GM11168 (cell line): ENCODE results near the gene RPAP3.
"Not testable (repeated sequence)": the region's sequence is repeated elsewhere in the genome, so short reads cannot be mapped to it uniquely, and the experiment has no call there.

Source experiments
- in situ Hi-C: fragments of 300-500 bp; cut with MboI; formaldehyde crosslinking; loops from one replicate; pipeline ENCODE4 v1.12.0; 2022; ENCODE audit warnings: low sequenced_read_pairs; ENCODE audit not compliant: unreplicated experiment

RPAP3 gene

GRCh38 chr12:47698055-47698454 lies 7.8 kb downstream of the RPAP3 start:
- in situ Hi-C loops: no loop called here

- in situ Hi-C loops: no loop called here
Measured at GRCh38 chr12:47689215-47689614, 16.6 kb downstream of the RPAP3 start.

DNA sequence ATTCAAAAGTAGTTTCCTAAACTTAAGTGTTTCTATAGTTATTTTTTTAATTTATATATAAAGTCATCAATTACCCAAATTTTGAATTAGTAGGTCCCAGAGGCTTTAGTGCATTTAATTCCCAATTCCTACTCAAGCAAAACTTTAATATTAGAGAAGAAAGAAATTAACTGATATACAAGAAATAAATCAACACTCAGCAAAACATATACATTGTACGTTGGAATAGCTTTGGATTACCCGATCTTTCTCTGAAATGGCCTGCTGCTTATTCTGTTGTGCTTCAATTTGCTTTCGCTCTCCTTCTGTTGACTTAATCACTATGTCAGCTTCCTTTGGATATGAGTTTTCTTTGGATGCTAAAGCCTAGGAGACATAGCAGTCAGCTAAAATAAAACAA lies 18.2 kb downstream of the RPAP3 start:
- in situ Hi-C loops: no loop called here

DNA sequence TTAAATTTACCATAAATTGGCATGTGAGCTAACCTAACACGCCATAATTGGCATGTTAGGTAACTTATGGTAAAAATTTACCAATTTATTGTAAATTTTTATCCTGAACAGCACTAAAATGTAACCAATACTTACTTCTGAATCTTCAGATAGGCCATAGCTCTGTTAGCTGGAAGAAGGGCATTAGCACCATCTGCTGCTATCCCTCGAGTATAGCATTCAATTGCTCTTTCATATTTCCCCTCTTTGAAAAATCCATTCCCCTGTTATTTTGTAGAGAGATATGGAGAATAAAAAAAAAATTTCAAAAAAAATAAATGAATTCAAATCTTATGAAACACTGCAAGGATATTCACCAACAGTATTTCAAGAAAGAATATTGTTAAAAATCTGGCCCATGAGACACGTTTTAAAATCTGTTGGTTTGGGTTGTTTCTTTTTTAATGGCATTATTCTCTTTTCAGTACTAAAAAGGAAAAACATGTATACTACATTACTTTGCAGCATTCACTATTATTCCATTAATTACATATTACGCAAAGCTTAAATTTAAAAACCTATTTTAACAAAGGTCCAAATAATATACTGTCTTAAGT lies 19.1 kb downstream of the RPAP3 start:
- in situ Hi-C loops: no loop called here

DNA sequence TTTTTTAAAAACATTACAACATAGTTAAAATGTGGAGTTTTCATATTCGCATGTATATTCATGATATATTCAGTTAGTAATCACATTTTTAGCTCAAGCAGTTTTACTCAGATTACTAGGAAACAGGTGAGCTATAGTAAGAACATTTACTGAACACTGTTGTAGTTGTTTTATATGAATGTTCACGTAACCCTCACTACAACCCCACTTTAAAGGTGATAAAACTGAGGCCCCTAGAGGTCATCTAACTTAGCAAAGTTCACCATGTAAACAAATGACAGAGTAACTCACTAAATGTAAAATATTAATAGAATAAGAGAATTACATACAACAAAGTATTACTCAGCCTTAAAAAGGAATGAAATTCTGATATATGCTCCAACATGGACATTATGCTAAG lies 26.0 kb downstream of the RPAP3 start:
- in situ Hi-C loops: no loop called here

DNA sequence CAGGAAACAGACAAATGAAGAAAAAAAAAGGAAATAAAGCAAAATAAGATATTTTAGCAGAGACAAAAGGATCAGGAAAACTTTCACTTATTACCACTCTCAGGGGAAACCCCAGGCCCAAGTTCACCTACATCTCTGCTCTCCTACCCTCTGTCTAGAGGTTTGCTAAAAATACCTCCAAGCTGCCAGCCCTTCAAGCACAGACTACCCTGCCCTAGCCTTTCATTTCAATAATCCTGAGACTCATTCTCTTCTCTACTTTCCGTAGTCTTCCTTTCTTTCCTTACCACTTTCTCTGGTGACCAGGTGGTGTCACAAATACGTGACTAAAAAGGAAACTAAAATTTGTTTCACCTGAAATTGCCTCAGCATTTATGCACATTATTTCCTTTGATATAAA lies 33.8 kb downstream of the RPAP3 start:
- in situ Hi-C loops: no loop called here

GRCh38 chr12:47667935-47668334 lies 37.9 kb downstream of the RPAP3 start:
- in situ Hi-C loops: not testable (repeated sequence)

DNA sequence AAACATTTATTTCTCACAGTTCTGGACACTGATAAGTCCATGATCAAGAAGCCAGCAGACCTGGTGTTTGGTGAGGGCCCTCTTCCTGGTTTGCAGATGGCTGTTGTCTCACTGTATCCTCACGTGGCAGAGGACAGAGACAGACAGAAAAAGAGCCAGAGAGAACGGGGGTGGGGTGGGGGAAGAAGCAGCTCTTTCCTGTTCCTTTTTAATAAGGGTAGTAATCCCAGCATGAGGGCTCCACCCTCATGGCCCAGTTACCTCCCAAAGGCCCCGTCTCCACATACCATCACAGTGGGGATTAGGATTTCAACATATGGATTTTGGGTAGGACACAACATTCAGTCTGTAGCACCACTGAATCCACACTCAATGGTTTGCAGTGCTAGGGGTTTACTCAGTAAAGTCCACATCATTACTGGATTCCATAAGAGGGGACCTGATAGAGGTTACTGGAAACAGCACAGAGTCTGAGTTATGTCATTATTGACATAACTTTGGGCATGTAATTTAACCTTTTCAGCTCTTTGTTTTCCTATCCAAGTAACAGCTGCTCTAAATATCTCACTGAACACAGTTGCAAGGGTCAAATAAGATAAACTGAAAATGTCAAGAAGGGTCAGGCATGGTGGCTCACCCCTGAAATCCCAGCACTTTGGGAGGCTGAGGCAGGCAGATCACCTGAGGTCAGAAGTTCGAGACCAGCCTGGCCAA lies 53.2 kb downstream of the RPAP3 start:
- in situ Hi-C loops: no loop called here

GRCh38 chr12:47651368-47652254 lies 54.2 kb downstream of the RPAP3 start:
- in situ Hi-C loops: no loop called here

DNA sequence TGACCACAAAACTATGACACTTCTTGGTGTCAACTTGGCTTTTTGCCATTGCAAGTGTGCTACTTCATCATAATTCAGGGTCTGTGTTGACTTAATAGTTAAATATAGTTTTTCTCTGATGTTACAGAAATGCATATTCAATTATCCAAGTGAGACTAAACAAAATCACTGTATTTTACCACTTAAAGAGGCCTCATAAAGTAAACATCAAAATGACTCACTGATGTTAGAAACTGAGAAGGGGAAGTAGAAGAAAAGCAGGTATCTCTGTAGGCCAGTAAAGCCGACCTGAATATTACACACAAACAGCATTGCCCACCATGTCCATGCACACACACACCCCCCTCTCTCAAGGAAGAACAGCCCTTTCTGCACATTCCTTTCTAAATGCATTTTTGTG lies 55.4 kb downstream of the RPAP3 start:
- in situ Hi-C loops: no loop called here

DNA sequence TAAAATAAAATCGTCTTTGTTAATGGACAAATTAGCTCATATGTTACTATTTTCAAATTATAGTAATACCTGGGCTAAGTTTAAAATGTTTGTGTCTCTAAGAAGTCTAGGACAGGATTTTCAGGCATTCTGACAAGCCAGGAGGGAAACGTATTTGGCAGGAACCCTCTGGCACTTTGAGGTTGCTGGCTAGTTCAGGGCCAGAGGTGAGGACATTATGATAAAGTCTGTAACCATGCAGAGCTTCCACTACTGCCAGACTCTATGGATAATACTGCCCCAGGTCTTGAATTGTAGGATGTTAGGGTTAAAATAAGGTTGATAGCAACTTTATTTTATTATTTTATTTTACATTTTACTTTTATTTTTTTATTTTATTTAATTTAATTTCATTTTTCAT lies 56.4 kb downstream of the RPAP3 start:
- in situ Hi-C loops: no loop called here

DNA sequence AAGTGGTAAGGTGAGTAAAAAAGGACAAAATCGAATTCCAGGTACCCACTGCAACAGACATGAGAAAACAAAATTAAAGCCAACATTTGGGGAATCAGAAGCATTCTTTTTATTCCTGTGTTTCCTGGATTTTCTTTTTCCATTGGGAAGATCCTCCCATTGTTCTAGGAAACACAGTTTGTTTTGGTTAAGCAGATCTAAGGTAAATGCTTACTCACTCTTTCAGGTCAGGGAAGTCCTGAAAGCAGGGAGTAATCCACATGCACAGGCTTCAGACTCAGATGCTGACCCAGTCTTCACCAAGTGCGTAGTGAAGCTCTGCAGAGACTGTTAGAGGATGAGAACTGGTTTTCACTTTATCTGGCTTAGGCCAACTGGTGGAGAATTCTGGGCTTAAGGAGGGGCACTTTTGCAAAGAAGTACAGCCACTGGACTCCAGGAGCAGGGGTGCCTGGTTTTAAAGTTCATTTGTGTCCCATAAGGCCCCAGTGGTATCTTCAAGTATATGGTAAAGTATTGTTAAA lies 57.7 kb downstream of the RPAP3 start:
- in situ Hi-C loops: no loop called here

DNA sequence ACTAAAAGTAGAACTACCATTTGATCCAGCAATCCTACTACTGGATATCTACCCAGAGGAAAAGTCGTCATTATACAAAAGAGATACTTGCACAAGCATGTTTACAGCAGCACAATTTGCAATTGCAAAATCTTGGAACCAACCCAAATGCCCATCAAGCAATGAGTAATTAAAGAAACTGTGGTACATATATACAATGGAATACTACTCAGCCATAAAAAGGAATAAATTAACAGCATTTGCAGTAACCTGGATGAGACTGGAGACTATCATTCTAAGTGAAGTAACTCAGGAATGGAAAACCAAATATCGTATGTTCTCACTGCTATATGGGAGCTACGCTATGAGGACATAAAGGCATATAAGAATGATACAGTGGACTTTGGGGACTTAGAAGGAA lies 63.5 kb downstream of the RPAP3 start:
- in situ Hi-C loops: not testable (repeated sequence)

DNA sequence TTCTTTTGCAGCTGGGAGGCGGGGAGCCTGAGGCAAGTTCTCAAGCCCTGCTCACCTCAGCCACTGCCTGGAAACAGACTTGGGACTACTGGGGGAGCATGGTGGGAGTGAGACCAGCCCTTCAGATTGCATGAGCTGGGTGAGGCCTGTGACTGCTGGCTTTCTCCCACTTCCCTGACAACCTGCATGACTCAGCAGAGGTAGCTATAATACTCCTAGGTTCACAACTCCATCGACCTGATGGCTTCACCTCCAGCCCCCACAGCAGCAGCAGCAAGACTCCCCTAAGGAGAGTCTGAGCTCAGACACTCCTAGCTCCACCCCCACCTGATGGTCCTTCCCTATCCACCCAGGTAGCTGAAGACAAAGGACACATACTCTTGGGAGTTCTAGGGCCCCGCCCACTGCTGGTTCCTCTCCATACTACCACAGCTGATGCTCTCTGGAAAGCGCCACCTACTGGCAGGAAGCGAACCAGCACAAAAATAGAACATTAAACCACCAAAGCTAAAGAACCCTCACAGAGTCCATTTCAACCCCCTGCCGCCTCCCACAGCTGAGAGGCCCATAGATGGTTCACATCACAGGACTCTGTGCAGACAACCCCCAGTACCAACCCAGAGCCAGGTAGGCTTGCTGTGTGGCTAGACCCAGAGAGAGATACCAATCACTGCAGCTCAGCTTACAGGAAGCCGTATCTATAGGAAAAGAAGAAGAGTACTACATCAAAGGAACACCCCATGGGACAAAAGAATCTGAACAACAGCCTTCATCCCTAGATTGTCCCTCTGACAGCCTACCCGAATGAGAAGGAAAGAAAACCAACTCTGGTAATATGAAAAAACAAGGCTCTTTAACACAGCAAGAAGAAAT lies 68.7 kb downstream of the RPAP3 start:
- in situ Hi-C loops: no loop called here

DNA sequence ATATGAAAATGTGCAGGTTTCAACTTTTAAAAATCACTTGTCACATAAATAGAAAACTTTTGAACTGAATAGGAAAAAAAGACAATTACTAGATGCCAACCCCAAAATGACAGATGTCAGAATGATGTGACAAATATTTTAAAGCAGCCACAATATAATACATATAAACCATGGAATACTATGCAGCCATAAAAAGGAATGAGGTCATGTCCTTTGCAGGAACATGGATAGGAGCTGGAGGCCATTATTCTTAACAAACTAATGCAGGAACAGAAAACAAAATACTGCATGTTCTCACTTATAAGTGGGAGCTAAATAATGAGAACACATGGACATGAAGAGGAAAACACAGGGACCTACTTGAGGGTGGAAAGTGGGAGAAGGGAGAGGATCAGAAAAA lies 70.1 kb downstream of the RPAP3 start:
- in situ Hi-C loops: not testable (repeated sequence)

DNA sequence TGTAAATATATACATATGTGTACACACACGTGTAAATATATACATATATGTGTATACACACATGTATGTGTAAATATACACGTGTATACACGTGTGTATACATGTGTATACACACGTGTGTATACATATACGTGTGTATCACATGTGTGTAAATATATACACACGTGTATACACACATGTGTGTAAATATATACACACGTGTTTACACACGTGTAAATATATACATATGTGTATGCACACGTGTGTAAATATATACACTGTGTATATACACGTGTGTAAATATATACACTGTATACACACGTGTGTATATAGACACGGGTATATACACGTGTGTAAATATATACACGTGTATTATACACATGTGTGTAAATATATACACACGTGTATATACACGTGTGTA lies 71.7 kb downstream of the RPAP3 start:
- in situ Hi-C loops: no loop called here

DNA sequence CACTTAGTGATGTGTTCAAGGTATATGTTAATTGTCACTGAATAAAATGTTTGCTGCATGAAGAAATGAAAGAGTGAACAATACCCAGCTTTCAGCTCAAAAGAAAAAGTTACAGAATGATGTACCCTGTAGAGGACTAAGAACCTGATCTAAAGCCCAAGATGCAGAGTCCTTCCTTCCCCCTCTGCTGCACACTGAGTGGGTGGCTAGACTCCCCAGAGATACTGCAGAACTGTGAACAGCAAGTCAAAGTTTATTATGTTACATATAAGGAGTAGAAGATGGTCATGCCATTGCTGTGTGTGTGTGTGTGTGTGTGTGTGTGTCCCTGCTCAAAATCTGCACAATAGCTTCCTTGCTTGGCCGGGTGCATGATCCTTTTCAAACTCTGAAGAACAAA lies 83.9 kb downstream of the RPAP3 start:
- in situ Hi-C loops: no loop called here

DNA sequence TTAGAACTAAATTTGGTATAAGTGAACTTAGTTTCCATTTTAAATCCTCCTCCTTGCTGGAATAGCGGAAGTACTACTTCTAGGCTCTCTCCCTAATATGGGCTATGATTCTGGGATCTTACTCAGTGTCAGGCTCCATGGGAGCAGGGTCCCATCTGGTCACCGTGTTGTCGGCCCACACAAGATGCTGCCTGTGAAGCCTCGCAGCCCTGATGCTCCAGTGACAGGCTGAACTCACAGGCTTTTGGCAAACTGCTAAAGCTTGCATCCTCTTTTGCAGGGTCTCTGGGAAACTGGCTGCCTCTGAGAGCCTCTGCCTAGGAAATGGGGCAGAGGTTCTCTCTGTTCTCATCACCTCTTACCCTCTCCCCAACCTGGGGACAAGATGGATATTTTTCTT lies 88.4 kb downstream of the RPAP3 start:
- in situ Hi-C loops: no loop called here

DNA sequence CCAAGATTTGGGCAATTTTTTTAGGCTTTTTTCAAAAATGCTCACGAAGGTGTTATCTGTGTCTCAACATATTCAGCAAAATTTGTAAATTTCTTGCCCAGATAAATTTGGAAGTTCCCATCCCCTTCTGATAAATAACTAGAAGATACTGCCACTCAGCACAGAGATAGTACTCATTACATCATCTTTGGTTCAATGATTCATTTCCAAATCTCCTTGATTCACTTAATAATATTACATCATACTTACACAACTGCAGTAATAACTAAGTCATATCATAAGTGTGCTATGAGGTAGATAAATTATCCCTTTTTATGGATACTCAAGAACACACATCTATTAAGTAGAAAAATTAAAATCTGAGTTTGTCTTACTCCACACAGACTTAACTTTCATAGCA lies 89.4 kb downstream of the RPAP3 start:
- in situ Hi-C loops: no loop called here

- in situ Hi-C loops: no loop called here
Measured at GRCh38 chr12:47615711-47616110, 90.1 kb downstream of the RPAP3 start.
